ENCODE results near the gene RHOD. TPM values are rescaled to one million over a fixed set of nuclear protein-coding genes. Genes with fewer than 3 reads are reported as not detected.
A peak's percentile ranks its signal among the peaks of the same experiment; 100 is the strongest.

RHOD gene
- total RNA-seq, 4 donors from 2014 or later: 9.4 to 23.6 (median 10.4) TPM

GRCh38 chr11:67041602-67042001 is 15.0 kb upstream of the RHOD start:
- H3K27ac ChIP-seq: no peak overlapping the region
- no peak overlapping the region for H3K4me3 ChIP-seq
- H3K27me3 ChIP-seq: no peaks in the 10 kb centered on the region
- TF ChIP-seq POLR2A (IDR thresholded peaks at IDR 0.05): no peak
- TF ChIP-seq, protein P1, sequence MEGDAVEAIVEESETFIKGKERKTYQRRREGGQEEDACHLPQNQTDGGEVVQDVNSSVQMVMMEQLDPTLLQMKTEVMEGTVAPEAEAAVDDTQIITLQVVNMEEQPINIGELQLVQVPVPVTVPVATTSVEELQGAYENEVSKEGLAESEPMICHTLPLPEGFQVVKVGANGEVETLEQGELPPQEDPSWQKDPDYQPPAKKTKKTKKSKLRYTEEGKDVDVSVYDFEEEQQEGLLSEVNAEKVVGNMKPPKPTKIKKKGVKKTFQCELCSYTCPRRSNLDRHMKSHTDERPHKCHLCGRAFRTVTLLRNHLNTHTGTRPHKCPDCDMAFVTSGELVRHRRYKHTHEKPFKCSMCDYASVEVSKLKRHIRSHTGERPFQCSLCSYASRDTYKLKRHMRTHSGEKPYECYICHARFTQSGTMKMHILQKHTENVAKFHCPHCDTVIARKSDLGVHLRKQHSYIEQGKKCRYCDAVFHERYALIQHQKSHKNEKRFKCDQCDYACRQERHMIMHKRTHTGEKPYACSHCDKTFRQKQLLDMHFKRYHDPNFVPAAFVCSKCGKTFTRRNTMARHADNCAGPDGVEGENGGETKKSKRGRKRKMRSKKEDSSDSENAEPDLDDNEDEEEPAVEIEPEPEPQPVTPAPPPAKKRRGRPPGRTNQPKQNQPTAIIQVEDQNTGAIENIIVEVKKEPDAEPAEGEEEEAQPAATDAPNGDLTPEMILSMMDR (IDR thresholded peaks at IDR 0.05): no peak
- no peaks in the 10 kb centered on the region for H3K9me3 ChIP-seq
- intact Hi-C loops (cut with DNase I; ENCODE audit: low total_unique reads): no loop called here
- H3K36me3 ChIP-seq: no peaks in the 10 kb centered on the region
- no peak for DNase-seq
- no peaks in the 10 kb centered on the region for H3K4me1 ChIP-seq

GRCh38 chr11:67043572-67044349 is 12.9 kb upstream of the RHOD start:
- Histone ChIP-seq H3K9me3 (no peaks in the 10 kb centered on the region), H3K36me3 (no peaks in the 10 kb centered on the region), H3K4me3 (no peak overlapping the region), H3K27ac (no peak overlapping the region), H3K4me1 (no peaks in the 10 kb centered on the region), H3K27me3 (no peaks in the 10 kb centered on the region)
- intact Hi-C loops (cut with DNase I; ENCODE audit: low total_unique reads): no loop called here
- no peak for DNase-seq
- TF ChIP-seq, protein P1 (IDR thresholded peaks at IDR 0.05): no peak
- TF ChIP-seq POLR2A (IDR thresholded peaks at IDR 0.05): no peak

- DNase-seq: no peak
- no peak overlapping the region for H3K4me3 ChIP-seq
- no peaks in the 10 kb centered on the region for H3K36me3 ChIP-seq
- H3K27me3 ChIP-seq: no peaks in the 10 kb centered on the region
- TF ChIP-seq, protein P1 (IDR thresholded peaks at IDR 0.05): no peak
- TF ChIP-seq POLR2A (IDR thresholded peaks at IDR 0.05): no peak
- no peak overlapping the region for H3K27ac ChIP-seq
- H3K4me1 ChIP-seq: no peaks in the 10 kb centered on the region
- intact Hi-C loops (cut with DNase I; ENCODE audit: low total_unique reads): no loop called here
- H3K9me3 ChIP-seq: no peaks in the 10 kb centered on the region
Observed at GRCh38 chr11:67044496-67044895, 12.2 kb upstream of the RHOD start.

- TF ChIP-seq POLR2A (IDR thresholded peaks at IDR 0.05): no peak
- TF ChIP-seq, protein P1 (IDR thresholded peaks at IDR 0.05): no peak
- Histone ChIP-seq H3K36me3 (no peaks in the 10 kb centered on the region), H3K4me3 (no peak overlapping the region), H3K9me3 (no peaks in the 10 kb centered on the region), H3K4me1 (no peaks in the 10 kb centered on the region), H3K27ac (no peak overlapping the region), H3K27me3 (no peaks in the 10 kb centered on the region)
- peak in 1 of 2 donors; percentile 23 for DNase-seq
- intact Hi-C loops (cut with DNase I; ENCODE audit: low total_unique reads): no loop called here
Observed at GRCh38 chr11:67045314-67045713, 11.3 kb upstream of the RHOD start.

- TF ChIP-seq POLR2A (IDR thresholded peaks at IDR 0.05): no peak
- TF ChIP-seq, protein P1 (IDR thresholded peaks at IDR 0.05): no peak
- no peaks in the 10 kb centered on the region for H3K36me3 ChIP-seq
- H3K4me3 ChIP-seq: no peak overlapping the region
- intact Hi-C loops (cut with DNase I; ENCODE audit: low total_unique reads): no loop called here
- no peak for DNase-seq
- H3K27me3 ChIP-seq: no peaks in the 10 kb centered on the region
- no peaks in the 10 kb centered on the region for H3K4me1 ChIP-seq
- no peaks in the 10 kb centered on the region for H3K9me3 ChIP-seq
- H3K27ac ChIP-seq: no peak overlapping the region
Observed at GRCh38 chr11:67048515-67049130, 8.0 kb upstream of the RHOD start.

Data from uterus (tissue), 4 donors.